Activated naive CD8-positive, alpha-beta T cell (primary cell): ENCODE results near the gene FTH1.
"Not testable (repeated sequence)": the region's sequence is repeated elsewhere in the genome, so short reads cannot be mapped to it uniquely, and the experiment has no call there.

ENCODE experiments used
- H3K27ac Mint-ChIP-seq: one replicate; pipeline ENCODE4 v1.8.0; 2021; ENCODE audit warnings: mixed read lengths
- H3K27me3 Mint-ChIP-seq: one replicate; pipeline ENCODE4 v1.8.0; 2021; ENCODE audit warnings: mixed read lengths
- H3K36me3 Mint-ChIP-seq: one replicate; pipeline ENCODE4 v1.8.0; 2021; ENCODE audit warnings: mixed read lengths
- H3K4me1 Mint-ChIP-seq: one replicate; pipeline ENCODE4 v1.8.0; 2021; ENCODE audit warnings: low read depth, mixed read lengths
- H3K4me3 Mint-ChIP-seq: one replicate; pipeline ENCODE4 v1.8.0; 2021; ENCODE audit warnings: mild to moderate bottlenecking, mixed read lengths
- H3K9me3 Mint-ChIP-seq: one replicate; pipeline ENCODE4 v1.8.0; 2021; ENCODE audit warnings: low read depth, mixed read lengths

FTH1 gene

GRCh38 chr11:61972112-61972671 lies 4.8 kb upstream of the FTH1 start:
- Mint-ChIP-seq H3K4me1 (peaks cover 45% of the 10 kb centered on the region), H3K9me3 (no peaks in the 10 kb centered on the region), H3K27ac (peak overlapping the region; percentile 82), H3K36me3 (no peaks in the 10 kb centered on the region), H3K27me3 (no peaks in the 10 kb centered on the region), H3K4me3 (peak overlapping the region; percentile 46)

- Mint-ChIP-seq H3K9me3 (no peaks in the 10 kb centered on the region), H3K27ac (peak overlapping the region; percentile 67), H3K36me3 (peaks cover under 1% of the 10 kb centered on the region), H3K27me3 (no peaks in the 10 kb centered on the region), H3K4me1 (peaks cover 46% of the 10 kb centered on the region), H3K4me3 (peak overlapping the region; percentile 36)
Observed at GRCh38 chr11:61971248-61972111, 4.0 kb upstream of the FTH1 start.

- H3K4me3 Mint-ChIP-seq, result peak overlapping the region; percentile 25
- H3K27me3 Mint-ChIP-seq, result no peaks in the 10 kb centered on the region
- H3K4me1 Mint-ChIP-seq, result peaks cover 54% of the 10 kb centered on the region
- peaks cover 7% of the 10 kb centered on the region for H3K36me3 Mint-ChIP-seq
- peak overlapping the region; percentile 28 for H3K27ac Mint-ChIP-seq
- no peaks in the 10 kb centered on the region for H3K9me3 Mint-ChIP-seq
Observed at GRCh38 chr11:61969838-61970662, 2.6 kb upstream of the FTH1 start.

- peak overlapping the region; percentile 68 for H3K27ac Mint-ChIP-seq
Observed at GRCh38 chr11:61969391-61969758, 1.9 kb upstream of the FTH1 start.

DNA sequence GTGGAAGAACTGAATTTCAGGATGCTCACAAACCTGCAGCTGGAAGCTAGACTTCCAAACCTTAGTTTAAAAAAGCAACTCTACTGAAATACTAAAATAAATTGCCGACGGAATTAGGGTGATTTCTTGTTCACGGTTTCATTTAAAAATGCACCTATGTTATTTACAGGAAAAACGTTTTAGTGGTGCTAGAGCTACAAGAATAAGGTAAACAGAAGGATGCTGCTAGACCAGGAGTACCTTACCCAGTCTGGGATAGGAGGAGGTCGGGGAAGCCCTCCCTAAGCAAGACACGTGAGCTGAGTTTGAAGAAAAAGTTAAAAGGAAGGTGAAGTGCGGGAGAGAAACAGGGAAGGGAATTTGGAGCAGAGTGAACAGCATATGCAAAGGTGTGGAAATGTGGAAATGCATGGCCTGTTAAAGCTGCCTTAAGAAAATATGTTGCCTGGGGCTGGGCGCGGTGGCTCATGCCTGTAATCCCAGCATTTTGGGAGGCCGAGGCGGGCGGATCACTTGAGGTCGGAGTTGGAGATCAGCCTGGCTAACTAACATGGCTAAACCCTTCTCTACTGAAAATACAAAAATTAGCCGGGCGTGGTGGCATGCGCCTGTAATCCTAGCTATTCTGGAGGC lies 1.4 kb upstream of the FTH1 start:
- H3K36me3 Mint-ChIP-seq, result peaks cover 15% of the 10 kb centered on the region
- H3K27me3 Mint-ChIP-seq, result no peaks in the 10 kb centered on the region
- H3K27ac Mint-ChIP-seq, result peak overlapping the region; percentile 86
- no peaks in the 10 kb centered on the region for H3K9me3 Mint-ChIP-seq
- H3K4me3 Mint-ChIP-seq, result peak overlapping the region; percentile 87
- H3K4me1 Mint-ChIP-seq, result peaks cover 66% of the 10 kb centered on the region

More at GRCh38 chr11:61969391-61969758, 1.9 kb upstream of the FTH1 start:
- Mint-ChIP-seq H3K27me3 (no peaks in the 10 kb centered on the region), H3K4me3 (peak overlapping the region; percentile 55), H3K9me3 (no peaks in the 10 kb centered on the region), H3K36me3 (peaks cover 10% of the 10 kb centered on the region), H3K4me1 (peaks cover 61% of the 10 kb centered on the region)

DNA sequence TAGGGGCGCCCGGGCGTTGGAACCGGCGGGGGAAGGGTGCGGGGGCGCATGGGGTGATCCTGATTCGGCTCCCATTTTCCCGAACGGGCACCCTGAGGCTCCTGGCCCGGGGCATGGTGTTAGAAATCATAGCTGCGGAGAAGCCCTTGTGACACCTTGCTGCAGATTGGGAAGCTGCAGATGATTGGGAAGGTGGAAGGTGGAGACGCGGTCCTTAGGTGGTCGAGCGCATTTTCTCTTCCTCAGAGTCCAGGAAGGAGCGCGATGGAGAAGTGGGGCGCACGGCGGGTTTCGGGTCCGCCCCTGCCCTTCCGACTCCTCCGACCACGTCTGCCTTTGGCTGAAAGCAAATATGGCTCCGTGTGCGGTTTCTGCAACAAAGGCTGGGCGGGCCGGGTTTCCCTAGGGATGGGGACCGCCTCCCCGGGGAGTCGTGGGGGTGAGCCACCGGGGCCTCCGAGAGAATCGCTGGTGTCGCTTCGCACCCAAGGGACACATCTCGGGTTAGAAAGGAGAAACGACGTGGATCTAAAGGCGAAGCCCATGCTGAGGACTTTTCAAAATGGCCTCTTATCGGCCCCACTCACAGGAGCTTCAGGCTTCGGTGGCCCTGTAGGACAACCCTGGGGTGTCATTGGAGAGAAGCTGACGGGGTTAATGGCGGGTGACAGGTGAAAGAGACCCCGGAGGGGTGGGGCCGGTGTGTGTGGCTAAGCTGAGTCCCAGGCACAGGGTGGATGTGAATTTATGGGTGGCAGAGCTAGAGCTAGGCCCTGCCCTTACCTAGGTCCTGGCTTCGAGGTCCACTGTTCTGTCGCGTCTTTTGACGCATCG lies 707 bp upstream of the FTH1 start:
- H3K36me3 Mint-ChIP-seq, result peaks cover 20% of the 10 kb centered on the region
- no peaks in the 10 kb centered on the region for H3K27me3 Mint-ChIP-seq
- peaks cover 69% of the 10 kb centered on the region for H3K4me1 Mint-ChIP-seq

GRCh38 chr11:61966734-61967115 lies 709 bp downstream of the FTH1 start:
- Mint-ChIP-seq H3K4me1 (peaks cover 63% of the 10 kb centered on the region), H3K4me3 (peak overlapping the region; percentile 94), H3K9me3 (no peaks in the 10 kb centered on the region), H3K27me3 (no peaks in the 10 kb centered on the region), H3K27ac (peak overlapping the region; percentile 88), H3K36me3 (peaks cover 20% of the 10 kb centered on the region)

More for the DNA sequence above, 707 bp upstream of the FTH1 start:
- peak overlapping the region; percentile 86 for H3K27ac Mint-ChIP-seq
- H3K9me3 Mint-ChIP-seq, result no peaks in the 10 kb centered on the region
- H3K4me3 Mint-ChIP-seq, result peak overlapping the region; percentile 87

DNA sequence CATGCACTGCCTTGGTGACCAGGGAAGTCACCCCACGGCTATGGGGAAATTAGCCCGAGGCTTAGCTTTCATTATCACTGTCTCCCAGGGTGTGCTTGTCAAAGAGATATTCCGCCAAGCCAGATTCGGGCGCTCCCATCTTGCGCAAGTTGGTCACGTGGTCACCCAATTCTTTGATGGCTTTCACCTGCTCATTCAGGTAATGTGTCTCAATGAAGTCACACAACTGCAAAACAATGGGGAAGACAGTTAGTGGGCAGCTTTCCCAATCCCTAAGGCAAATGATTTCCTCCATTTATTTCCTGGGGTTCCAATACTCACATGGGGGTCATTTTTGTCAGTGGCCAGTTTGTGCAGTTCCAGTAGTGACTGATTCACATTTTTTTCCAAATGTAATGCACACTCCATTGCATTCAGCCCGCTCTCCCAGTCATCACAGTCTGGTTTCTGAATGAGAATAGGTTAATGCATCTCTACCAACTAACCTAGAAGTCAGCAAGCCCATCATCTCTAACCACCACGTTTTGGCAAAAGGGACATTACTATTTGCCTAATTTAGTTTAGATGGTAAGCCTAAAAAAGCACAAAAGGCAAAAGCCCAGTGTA lies 2.7 kb downstream of the FTH1 start:
- Mint-ChIP-seq H3K36me3 (peaks cover 20% of the 10 kb centered on the region), H3K27ac (peak overlapping the region; percentile 17), H3K4me1 (peaks cover 47% of the 10 kb centered on the region), H3K4me3 (peak overlapping the region; percentile 94)
- not testable (repeated sequence) for H3K9me3 Mint-ChIP-seq, H3K27me3 Mint-ChIP-seq

- peaks cover 20% of the 10 kb centered on the region for H3K36me3 Mint-ChIP-seq
- peaks cover 42% of the 10 kb centered on the region for H3K4me1 Mint-ChIP-seq
- H3K27me3 Mint-ChIP-seq, result no peaks in the 10 kb centered on the region
- H3K4me3 Mint-ChIP-seq, result peak overlapping the region; percentile 94
- no peak overlapping the region for H3K27ac Mint-ChIP-seq
- no peaks in the 10 kb centered on the region for H3K9me3 Mint-ChIP-seq
Observed at GRCh38 chr11:61964058-61964665, 3.3 kb downstream of the FTH1 start.

DNA sequence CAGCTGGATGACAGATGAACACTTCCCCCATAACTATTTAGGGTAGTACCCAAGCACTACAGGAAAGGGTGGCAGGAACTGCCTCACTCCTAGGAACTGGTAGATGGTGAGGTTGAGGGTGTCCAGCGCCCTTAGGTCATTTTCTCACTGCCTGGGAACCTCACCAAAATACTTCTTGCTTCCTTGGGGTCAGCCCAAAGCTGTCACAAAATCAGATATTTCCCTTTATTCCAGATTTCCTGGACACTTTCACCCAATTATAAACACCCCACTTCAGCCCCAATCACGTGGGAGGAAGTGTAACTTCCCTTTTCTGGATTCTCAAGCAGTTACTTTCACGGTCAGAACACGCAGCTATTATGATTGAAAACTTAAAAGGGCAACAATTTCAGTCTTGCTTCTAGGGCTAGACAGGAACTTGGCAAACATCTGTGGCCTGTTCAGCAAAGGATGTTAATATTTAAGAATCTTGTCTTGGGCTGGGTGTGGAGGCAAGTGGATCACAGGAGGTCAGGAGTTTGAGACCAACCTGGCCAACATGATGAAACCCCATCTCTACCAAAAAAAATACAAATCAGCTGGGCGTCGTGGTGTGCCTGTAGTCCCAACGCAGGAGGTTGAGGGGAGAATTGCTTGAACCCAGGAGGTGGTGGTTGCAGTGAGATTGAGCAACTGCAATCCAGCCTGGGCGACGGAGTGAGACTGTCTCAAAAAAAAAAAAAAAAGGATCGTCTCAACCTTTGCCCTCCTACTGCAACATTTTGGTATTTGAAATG lies 4.0 kb downstream of the FTH1 start:
- H3K27me3 Mint-ChIP-seq, result no peaks in the 10 kb centered on the region
- H3K9me3 Mint-ChIP-seq, result no peaks in the 10 kb centered on the region
- H3K4me3 Mint-ChIP-seq, result peak overlapping the region; percentile 94
- H3K4me1 Mint-ChIP-seq, result peaks cover 37% of the 10 kb centered on the region
- peaks cover 20% of the 10 kb centered on the region for H3K36me3 Mint-ChIP-seq
- peak overlapping the region; percentile 54 for H3K27ac Mint-ChIP-seq

DNA sequence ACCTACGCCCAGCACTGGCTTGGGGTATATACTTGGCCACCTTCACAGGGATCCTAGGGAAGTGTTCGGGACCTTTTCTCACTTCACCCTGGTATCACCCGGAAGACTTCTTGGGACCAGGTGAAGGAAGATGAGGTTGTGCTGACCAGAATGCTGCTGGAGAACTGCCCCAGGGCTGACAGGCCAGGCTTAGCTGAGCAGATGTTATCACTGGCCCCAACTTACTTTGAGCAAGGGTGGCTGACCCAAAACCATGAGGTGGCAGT lies 4.5 kb downstream of the FTH1 start:
- Mint-ChIP-seq H3K36me3 (peaks cover 20% of the 10 kb centered on the region), H3K4me1 (peaks cover 35% of the 10 kb centered on the region)

GRCh38 chr11:61962213-61963015 lies 5.0 kb downstream of the FTH1 start:
- Mint-ChIP-seq H3K36me3 (peaks cover 20% of the 10 kb centered on the region), H3K9me3 (no peaks in the 10 kb centered on the region), H3K4me3 (no peak overlapping the region), H3K27me3 (no peaks in the 10 kb centered on the region), H3K4me1 (peaks cover 35% of the 10 kb centered on the region), H3K27ac (peak overlapping the region; percentile 54)

More for the DNA sequence above, 4.5 kb downstream of the FTH1 start:
- H3K9me3 Mint-ChIP-seq, result no peaks in the 10 kb centered on the region
- no peak overlapping the region for H3K4me3 Mint-ChIP-seq
- no peaks in the 10 kb centered on the region for H3K27me3 Mint-ChIP-seq
- H3K27ac Mint-ChIP-seq, result peak overlapping the region; percentile 54
